ENCODE data around the gene DYSF. TPM values are rescaled to one million over a fixed set of nuclear protein-coding genes. Genes with fewer than 3 reads are reported as not detected.

Gene DYSF
- total RNA-seq, 1 experiment from 2014 or later = 5.5 TPM

GRCh38 chr2:71528131-71528591 lies 74.8 kb downstream of the DYSF start:
- Mint-ChIP-seq H3K27ac (no peak overlapping the region), H3K36me3 (ENCODE audit: insufficient read depth in 1 of 3, low read depth in 3 of 3) (no peaks in the 10 kb centered on the region), H3K27me3 (ENCODE audit: low read depth) (peaks cover 3% of the 10 kb centered on the region), H3K4me1 (peaks cover 27 to 34% of the 10 kb centered on the region in 2 experiments), H3K4me3 (no peak overlapping the region), H3K9me3 (no peaks in the 10 kb centered on the region)
- TF ChIP-seq, protein P1, sequence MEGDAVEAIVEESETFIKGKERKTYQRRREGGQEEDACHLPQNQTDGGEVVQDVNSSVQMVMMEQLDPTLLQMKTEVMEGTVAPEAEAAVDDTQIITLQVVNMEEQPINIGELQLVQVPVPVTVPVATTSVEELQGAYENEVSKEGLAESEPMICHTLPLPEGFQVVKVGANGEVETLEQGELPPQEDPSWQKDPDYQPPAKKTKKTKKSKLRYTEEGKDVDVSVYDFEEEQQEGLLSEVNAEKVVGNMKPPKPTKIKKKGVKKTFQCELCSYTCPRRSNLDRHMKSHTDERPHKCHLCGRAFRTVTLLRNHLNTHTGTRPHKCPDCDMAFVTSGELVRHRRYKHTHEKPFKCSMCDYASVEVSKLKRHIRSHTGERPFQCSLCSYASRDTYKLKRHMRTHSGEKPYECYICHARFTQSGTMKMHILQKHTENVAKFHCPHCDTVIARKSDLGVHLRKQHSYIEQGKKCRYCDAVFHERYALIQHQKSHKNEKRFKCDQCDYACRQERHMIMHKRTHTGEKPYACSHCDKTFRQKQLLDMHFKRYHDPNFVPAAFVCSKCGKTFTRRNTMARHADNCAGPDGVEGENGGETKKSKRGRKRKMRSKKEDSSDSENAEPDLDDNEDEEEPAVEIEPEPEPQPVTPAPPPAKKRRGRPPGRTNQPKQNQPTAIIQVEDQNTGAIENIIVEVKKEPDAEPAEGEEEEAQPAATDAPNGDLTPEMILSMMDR (conservative IDR thresholded peaks at IDR 0.05) = no peak
- Histone ChIP-seq H2BK120ac (ENCODE audit: low read depth, low read length, poor library complexity, severe bottlenecking) (no peak overlapping the region), H2BK15ac (ENCODE audit: low read depth, low read length) (no peak overlapping the region), H4K8ac (replicated peaks; ENCODE audit: insufficient read length, low read depth, low read length) (no peak overlapping the region), H3K18ac (ENCODE audit: insufficient read length, low read depth, low read length) (no peak overlapping the region), H4K5ac (ENCODE audit: insufficient read length, low read depth, low read length) (no peak overlapping the region), H4K91ac (ENCODE audit: insufficient read length, low read depth, low read length) (no peak overlapping the region), H3K9me3 (ENCODE audit: control insufficient read depth, low read depth, low read length) (no peaks in the 10 kb centered on the region), H3K23me2 (ENCODE audit: insufficient read length, low read depth, low read length, poor library complexity, severe bottlenecking) (no peaks in the 10 kb centered on the region), H3K79me1 (ENCODE audit: insufficient read depth, low read depth, low read length, poor library complexity, severe bottlenecking) (no peaks in the 10 kb centered on the region), H4K20me1 (ENCODE audit: control insufficient read depth, insufficient read depth, insufficient read length) (no peaks in the 10 kb centered on the region), H3K27ac (ENCODE audit: insufficient read length, low read depth, low read length) (no peak overlapping the region), H3K4me1 (ENCODE audit: insufficient read depth, low read length) (no peaks in the 10 kb centered on the region; the same call in 1 of the 2 replicates), H2AFZ (ENCODE audit: low read length) (no peak overlapping the region), H3K14ac (ENCODE audit: insufficient read depth, low read length) (no peak overlapping the region), H3K9ac (ENCODE audit: extremely low read depth, insufficient read length, low read length) (no peak overlapping the region), H3K23ac (ENCODE audit: insufficient read length, low read depth, low read length) (no peak overlapping the region), H3K79me2 (ENCODE audit: insufficient read depth, low read length) (no peaks in the 10 kb centered on the region), H3K27me3 (ENCODE audit: insufficient read depth, low read length) (no peaks in the 10 kb centered on the region), H3K56ac (ENCODE audit: insufficient read length, low read depth, low read length) (no peak overlapping the region), H2BK5ac (ENCODE audit: insufficient read length, low read length) (no peak overlapping the region), H3T11ph (ENCODE audit: low read length) (no peak overlapping the region), H3K4me2 (ENCODE audit: insufficient read depth, insufficient read length, low read length) (no peak overlapping the region), H2BK20ac (ENCODE audit: low read depth, low read length, poor library complexity, severe bottlenecking) (no peak overlapping the region), H3K4ac (ENCODE audit: low read depth, low read length) (no peak overlapping the region), H2BK12ac (ENCODE audit: insufficient read length, low read depth, low read length) (no peak overlapping the region), H2AK5ac (ENCODE audit: insufficient read length, low read length) (no peak overlapping the region)
- no CpG with 5 or more reads among the region's 10 CpGs for WGBS (ENCODE audit: extremely low coverage, insufficient read length, low lambda C conversion rate)
- DNase-seq = peak; percentile 23

Measured in H9 (cell line).